GM19023 (cell line): ENCODE measurements around the gene VPS18.
"Not testable (repeated sequence)": the region's sequence is repeated elsewhere in the genome, so short reads cannot be mapped to it uniquely, and the experiment has no call there.

Experiments
- ATAC-seq: cut with Tn5 transposase; IDR thresholded peaks from one replicate; pipeline ENCODE4 v1.9.1; 2021; ENCODE audit warnings: mild to moderate bottlenecking, moderate library complexity; ENCODE audit not compliant: unreplicated experiment

The VPS18 gene, protein sequence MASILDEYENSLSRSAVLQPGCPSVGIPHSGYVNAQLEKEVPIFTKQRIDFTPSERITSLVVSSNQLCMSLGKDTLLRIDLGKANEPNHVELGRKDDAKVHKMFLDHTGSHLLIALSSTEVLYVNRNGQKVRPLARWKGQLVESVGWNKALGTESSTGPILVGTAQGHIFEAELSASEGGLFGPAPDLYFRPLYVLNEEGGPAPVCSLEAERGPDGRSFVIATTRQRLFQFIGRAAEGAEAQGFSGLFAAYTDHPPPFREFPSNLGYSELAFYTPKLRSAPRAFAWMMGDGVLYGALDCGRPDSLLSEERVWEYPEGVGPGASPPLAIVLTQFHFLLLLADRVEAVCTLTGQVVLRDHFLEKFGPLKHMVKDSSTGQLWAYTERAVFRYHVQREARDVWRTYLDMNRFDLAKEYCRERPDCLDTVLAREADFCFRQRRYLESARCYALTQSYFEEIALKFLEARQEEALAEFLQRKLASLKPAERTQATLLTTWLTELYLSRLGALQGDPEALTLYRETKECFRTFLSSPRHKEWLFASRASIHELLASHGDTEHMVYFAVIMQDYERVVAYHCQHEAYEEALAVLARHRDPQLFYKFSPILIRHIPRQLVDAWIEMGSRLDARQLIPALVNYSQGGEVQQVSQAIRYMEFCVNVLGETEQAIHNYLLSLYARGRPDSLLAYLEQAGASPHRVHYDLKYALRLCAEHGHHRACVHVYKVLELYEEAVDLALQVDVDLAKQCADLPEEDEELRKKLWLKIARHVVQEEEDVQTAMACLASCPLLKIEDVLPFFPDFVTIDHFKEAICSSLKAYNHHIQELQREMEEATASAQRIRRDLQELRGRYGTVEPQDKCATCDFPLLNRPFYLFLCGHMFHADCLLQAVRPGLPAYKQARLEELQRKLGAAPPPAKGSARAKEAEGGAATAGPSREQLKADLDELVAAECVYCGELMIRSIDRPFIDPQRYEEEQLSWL

GRCh38 chr15:40893733-40894680, at the start of gene VPS18:
VPS18 (plus strand) TSS chr15:40894450; CDS start chr15:40894769, 319 bp downstream.
- peak; percentile 94 for ATAC-seq

DNA sequence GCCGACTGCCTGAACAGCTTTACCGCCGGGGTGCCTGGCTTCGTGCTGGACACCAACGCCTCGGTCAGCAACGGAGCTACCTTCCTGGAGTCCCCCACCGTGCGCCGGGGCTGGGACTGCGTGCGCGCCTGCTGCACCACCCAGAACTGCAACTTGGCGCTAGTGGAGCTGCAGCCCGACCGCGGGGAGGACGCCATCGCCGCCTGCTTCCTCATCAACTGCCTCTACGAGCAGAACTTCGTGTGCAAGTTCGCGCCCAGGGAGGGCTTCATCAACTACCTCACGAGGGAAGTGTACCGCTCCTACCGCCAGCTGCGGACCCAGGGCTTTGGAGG, 49.6 kb upstream of the VPS18 start:
- no peak for ATAC-seq

- ATAC-seq = no peak
These were observed 49.2 kb upstream of the VPS18 start for GRCh38 chr15:40845036-40845435.

DNA sequence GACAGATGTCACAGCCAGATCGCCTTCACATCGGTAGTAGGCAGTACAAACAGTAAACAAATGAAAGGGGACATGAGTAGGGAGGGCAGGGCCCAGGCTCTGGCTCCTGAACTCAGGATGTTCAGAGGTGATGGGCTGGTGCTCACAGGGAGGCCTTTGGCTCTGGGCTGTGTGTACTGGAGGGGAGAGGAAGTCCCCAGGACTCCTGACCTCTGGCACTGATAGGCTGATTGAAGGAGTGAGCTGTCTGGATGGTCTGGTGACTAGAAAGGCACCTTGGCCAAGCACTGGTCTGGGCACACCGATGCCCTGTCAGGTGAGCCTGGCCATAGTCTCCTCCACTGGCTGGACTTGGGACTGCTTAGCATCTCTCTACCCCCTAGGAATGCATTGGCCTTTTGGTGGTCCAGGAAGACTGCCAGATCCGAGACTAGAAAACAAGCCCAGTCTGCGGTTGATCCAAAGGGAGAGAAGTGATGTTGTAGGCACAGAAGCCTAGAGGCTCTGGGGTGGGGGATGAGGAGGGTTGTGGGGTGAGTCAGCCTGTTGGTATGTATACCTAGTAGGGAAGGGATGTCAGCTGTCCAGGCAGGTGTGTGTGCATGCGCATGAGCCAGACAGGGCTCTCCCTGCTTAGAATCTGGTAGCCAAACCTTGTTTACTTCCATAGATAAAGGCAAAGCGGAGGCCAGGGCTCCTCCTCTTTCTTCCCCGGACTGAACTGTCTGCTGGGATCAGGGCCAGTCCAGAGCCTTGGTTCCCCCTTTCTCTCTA, 48.6 kb upstream of the VPS18 start:
- ATAC-seq = no peak

DNA sequence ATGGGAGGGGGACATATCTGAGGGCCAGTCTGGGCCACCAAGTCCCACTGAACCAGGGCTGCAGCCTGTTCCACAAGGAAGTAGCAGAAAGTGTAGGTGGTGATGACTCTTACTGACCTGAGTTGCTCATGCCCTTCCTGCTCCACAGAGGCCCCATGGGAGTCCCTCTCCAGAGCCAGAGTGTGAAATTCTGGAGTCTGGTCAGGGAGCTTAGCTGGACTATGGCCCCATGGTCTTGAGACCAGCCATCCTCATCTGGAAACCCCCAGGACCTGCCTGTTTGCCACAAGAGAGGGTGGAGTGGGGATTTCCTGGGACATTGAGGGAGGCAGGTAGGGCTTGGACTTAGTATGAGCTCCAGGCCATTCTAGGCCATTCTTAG, 47.4 kb upstream of the VPS18 start:
- no peak for ATAC-seq

GRCh38 chr15:40847223-40847961, 46.9 kb upstream of the VPS18 start:
- no peak for ATAC-seq

DNA sequence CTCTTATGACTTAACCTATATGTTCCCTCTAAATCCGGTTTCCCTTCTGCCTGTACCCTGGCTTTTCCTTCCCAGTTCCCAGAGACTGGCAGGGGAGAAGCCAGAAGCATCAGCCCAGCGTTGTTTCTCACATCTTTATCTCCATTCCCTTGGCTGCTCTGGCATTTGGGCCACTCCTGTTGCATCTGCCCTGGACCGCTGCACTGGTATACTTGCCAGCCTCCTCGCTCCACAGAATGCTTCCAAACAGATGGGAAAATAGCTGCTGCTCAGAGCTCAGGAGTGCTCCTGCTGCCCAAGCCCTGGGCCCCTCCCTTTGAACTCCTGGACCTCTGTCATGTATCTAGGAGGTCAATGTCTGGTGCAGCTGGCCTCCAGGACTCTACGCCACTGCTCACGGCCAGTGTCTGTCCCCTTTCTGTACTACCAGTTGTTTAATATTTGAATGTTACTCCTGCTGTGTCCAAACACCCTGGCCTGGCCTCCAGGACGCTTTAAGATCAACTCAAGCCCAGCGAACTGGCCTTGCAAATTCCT, 43.6 kb upstream of the VPS18 start:
- ATAC-seq = no peak

DNA sequence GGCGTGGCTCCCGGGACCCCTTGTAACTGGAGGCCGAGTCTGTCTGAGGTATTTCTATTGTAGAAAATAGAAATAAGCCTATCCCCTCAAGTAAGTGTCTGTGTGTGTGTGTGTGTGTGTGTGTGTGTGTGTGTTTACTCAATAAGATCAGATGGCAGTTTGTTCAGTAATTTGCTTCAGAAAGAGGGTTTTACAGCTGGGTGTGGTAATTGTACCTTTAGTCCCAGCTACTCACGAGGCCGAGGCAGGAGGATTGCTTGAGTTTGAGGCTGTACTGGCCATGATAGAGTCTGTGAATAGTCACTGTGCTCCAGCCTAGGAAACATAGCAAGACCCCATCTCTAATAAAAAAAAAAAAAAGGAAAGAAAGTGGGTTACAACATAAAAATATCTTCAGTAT, 41.7 kb upstream of the VPS18 start:
- ATAC-seq = no peak

- ATAC-seq = no peak
These were observed 40.9 kb upstream of the VPS18 start for GRCh38 chr15:40853241-40853890.

- ATAC-seq = no peak
These were observed 40.1 kb upstream of the VPS18 start for GRCh38 chr15:40854161-40854560.

- no peak for ATAC-seq
These were observed 38.5 kb upstream of the VPS18 start for GRCh38 chr15:40855706-40856234.

GRCh38 chr15:40856746-40857145, 37.5 kb upstream of the VPS18 start:
- no peak for ATAC-seq

GRCh38 chr15:40857601-40858341, 36.5 kb upstream of the VPS18 start:
- ATAC-seq = peak; percentile 75

- no peak for ATAC-seq
These were observed 35.5 kb upstream of the VPS18 start for GRCh38 chr15:40858706-40859105.

DNA sequence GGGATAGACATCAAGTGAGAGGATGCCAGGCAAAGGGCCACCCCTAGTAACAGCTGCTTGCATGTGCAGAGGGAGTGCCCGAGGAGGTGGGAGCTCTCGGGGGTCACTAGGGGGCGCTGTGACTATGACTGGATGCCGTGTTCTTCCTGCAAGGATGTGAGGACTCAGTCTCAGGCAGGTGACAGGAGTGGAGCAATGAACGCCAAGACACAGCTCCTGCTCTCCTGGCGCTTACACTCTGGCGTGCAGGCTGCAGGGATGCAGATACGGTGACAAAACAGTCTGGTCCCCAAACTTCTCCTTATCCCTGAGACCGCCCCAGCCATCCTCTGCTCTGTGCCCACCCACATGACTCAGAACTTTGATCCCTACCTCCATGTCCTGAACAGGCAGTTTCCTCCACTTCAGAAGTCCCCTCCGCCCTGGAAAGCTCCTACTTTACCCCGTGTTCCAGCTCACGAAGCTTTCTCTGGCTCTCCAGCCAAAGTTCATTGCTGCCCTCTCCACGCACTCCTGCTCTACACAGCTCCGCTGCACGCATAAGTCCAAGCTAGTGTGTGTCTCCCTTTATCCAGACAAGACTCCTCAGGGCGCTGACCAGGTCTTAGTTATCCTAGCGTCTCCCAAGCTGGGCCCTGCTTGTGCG, 34.9 kb upstream of the VPS18 start:
- ATAC-seq = no peak

DNA sequence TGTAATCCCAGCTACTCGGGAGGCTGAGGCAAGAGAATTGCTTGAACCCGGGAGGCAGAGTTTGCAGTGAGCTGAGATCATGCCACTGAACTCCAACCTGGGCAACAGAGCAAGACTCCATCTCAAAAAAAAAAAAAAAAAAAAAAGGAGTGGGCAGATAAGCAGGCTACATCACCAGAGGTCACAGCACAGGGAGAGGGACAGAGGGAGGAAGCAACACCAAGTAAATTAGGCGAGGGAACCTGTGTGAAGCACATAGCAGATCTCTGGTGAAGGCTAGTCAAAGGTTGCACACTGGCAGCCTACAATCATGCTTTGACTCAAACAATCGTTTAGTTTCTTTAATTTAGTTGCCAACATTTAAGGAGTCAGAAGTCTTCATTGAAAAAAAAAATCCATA, 33.1 kb upstream of the VPS18 start:
- not testable (repeated sequence) for ATAC-seq

DNA sequence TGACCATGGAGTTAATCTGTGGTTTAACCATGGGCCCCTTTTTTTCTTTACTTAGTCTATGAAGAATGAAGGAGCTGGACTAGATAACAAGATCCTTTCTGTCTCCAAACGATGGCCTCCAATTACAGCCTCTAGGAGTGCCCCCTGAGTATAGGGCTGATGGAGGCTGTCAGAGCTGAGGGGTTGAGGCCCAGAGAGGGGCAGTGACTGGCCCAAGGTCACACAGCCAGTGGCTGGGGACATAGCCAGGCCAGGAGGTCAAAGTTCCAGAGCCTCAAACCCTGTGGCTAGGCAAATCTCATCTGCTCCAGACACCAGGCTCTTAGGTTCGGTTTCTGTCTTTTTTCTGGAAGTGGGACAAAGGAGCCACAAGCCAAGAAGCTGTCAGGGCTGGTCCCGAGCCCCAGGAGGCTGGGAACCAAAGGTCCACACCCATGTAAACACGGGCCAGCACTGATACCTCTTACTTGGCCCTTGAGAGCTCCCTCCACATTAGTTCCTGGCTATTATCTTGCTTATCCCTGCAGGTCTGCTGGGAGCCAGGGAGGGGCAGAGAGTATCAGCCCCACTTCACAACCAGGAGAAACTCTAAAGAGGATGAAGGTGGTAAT, 30.5 kb upstream of the VPS18 start:
- ATAC-seq = no peak
